CD14-positive monocyte (primary cell): Measurements from ENCODE around the gene SSTR5. TPM values are rescaled to one million over a fixed set of nuclear protein-coding genes. Genes with fewer than 3 reads are reported as not detected.

ENCODE experiments used
- DNase-seq, 3 donors: peaks; one replicate each; pipeline ENCODE4 v3.0.0-alpha.2; 2011 to 2022
- H2AFZ ChIP-seq: 2 replicates; pipeline ENCODE4 v1.6.0; 2012; ENCODE audit warnings: mild to moderate bottlenecking, low read depth, low read length, inconsistent platforms; ENCODE audit not compliant: insufficient read depth, poor library complexity, severe bottlenecking
- H3K27ac ChIP-seq, 2 donors: 1 replicate in 1 of 2; 2 replicates in 1 of 2; pipeline ENCODE4 v1.5.1; 2012 to 2013; ENCODE audit warnings: low read length in 2 of 2, control low read depth in 1 of 2, inconsistent platforms in 1 of 2, low read depth in 1 of 2, mild to moderate bottlenecking in 1 of 2
- H3K27me3 ChIP-seq, 2 donors: one replicate each; pipeline versions ENCODE4 v1.6.0 to v1.6.1; 2011 to 2013; ENCODE audit warnings: low read length in 2 of 2; ENCODE audit not compliant: control insufficient read depth in 2 of 2, insufficient read depth in 2 of 2
- H3K36me3 ChIP-seq, 2 donors: replicated peaks in 1 of 2; 1 replicate in 1 of 2; 2 replicates in 1 of 2; pipeline versions ENCODE4 v1.5.1 to v1.6.1; 2012 to 2013; ENCODE audit warnings: low read length in 2 of 2, control low read depth in 1 of 2, inconsistent platforms in 1 of 2, mild to moderate bottlenecking in 1 of 2; ENCODE audit not compliant: insufficient read depth in 2 of 2, control insufficient read depth in 1 of 2
- H3K4me1 ChIP-seq, 2 donors: 1 replicate in 1 of 2; 2 replicates in 1 of 2; pipeline versions ENCODE4 v1.5.1 to v1.6.1; 2012 to 2013; ENCODE audit warnings: low read length in 2 of 2, control low read depth in 1 of 2, inconsistent platforms in 1 of 2, mild to moderate bottlenecking in 1 of 2, moderate library complexity in 1 of 2; ENCODE audit not compliant: insufficient read depth in 2 of 2, control insufficient read depth in 1 of 2
- H3K4me2 ChIP-seq: replicated peaks from 2 replicates; pipeline ENCODE3; 2012; ENCODE audit warnings: low read length, moderate library complexity, mild to moderate bottlenecking; ENCODE audit not compliant: poor library complexity, severe bottlenecking; ENCODE audit errors: extremely low read depth
- H3K4me3 ChIP-seq, 3 experiments: fragments of 200-600 bp in 1 of 3; sonication (generic) in 1 of 3; replicated peaks in 1 of 3; 1 replicate in 2 of 3; 2 replicates in 1 of 3; pipeline ENCODE4 v1.5.1; 2011 to 2013; ENCODE audit warnings: low read length in 3 of 3, mild to moderate bottlenecking in 3 of 3, control low read depth in 2 of 3, low read depth in 2 of 3, inconsistent platforms in 1 of 3, moderate library complexity in 1 of 3
- H3K79me2 ChIP-seq: 2 replicates; pipeline ENCODE4 v1.6.0; 2012; ENCODE audit warnings: mild to moderate bottlenecking, control low read depth, inconsistent platforms, low read length, moderate library complexity; ENCODE audit not compliant: insufficient read depth
- H3K9ac ChIP-seq: 2 replicates; pipeline ENCODE4 v1.6.0; 2017; ENCODE audit warnings: low read length, mild to moderate bottlenecking; ENCODE audit not compliant: insufficient read depth, poor library complexity, severe bottlenecking
- H3K9me3 ChIP-seq, 2 donors: replicated peaks in 1 of 2; 1 replicate in 1 of 2; 2 replicates in 1 of 2; pipeline versions ENCODE4 v1.5.1 to v1.6.1; 2012 to 2013; ENCODE audit warnings: low read length in 2 of 2, control low read depth in 1 of 2; ENCODE audit not compliant: control insufficient read depth in 1 of 2, insufficient read depth in 1 of 2
- H4K20me1 ChIP-seq: 2 replicates; pipeline ENCODE4 v1.6.0; 2012; ENCODE audit warnings: mild to moderate bottlenecking, low read length, control low read depth, moderate library complexity; ENCODE audit not compliant: insufficient read depth
- H3K27ac Mint-ChIP-seq, 7 donors: one replicate each; pipeline ENCODE4 v1.8.0; 2020; ENCODE audit warnings: mild to moderate bottlenecking in 7 of 7, mixed read lengths in 7 of 7, moderate library complexity in 6 of 7, inconsistent platforms in 2 of 7
- H3K27me3 Mint-ChIP-seq, 3 donors: one replicate each; pipeline ENCODE4 v1.8.0; 2021 to 2022; ENCODE audit warnings: low read depth in 3 of 3, mild to moderate bottlenecking in 3 of 3, mixed read lengths in 3 of 3, moderate library complexity in 3 of 3, inconsistent platforms in 1 of 3
- H3K36me3 Mint-ChIP-seq, 2 donors: one replicate each; pipeline ENCODE4 v1.8.0; 2020; ENCODE audit warnings: mixed read lengths in 2 of 2, inconsistent platforms in 1 of 2, mild to moderate bottlenecking in 1 of 2
- H3K4me1 Mint-ChIP-seq: one replicate; pipeline ENCODE4 v1.8.0; 2020; ENCODE audit warnings: mild to moderate bottlenecking, mixed read lengths
- H3K4me3 Mint-ChIP-seq, 2 donors: one replicate each; pipeline ENCODE4 v1.8.0; 2020; ENCODE audit warnings: mild to moderate bottlenecking in 2 of 2, mixed read lengths in 2 of 2, moderate library complexity in 1 of 2
- H3K9me3 Mint-ChIP-seq, 7 donors: one replicate each; pipeline ENCODE4 v1.8.0; 2020 to 2022; ENCODE audit warnings: mixed read lengths in 7 of 7, mild to moderate bottlenecking in 6 of 7, moderate library complexity in 6 of 7, inconsistent platforms in 2 of 7
- WGBS: methylation state at CpG from one replicate; pipeline ENCODE4 v1.1.5; 2013; ENCODE audit warnings: missing lambda C conversion rate; ENCODE audit not compliant: insufficient coverage; 5-methylcytosine and 5-hydroxymethylcytosine counted together
- intact Hi-C, 2 donors: fragments of 100-400 bp; cut with micrococcal nuclease; formaldehyde crosslinking; loops; one replicate each; pipeline versions ENCODE4 v1.15.0 to v1.15.1; 2023
- polyA plus RNA-seq, 3 donors: library from polyadenylated mRNA; depleted of rRNA in 1 of 3; unstranded in 2 of 3; stranded (reverse) in 1 of 3; fragments of 300-500 nt in 2 of 3; fragments of >200 nt in 1 of 3; fragmentation: Illumina TruSeq in 2 of 3; gene quantifications; 1 replicate in 2 of 3; 2 replicates in 1 of 3; pipeline ENCODE4 v1.2.3, GENCODE V29; 2012 to 2021
- TF ChIP-seq, protein P1 (sequence below): fragments of 200-600 bp; IDR thresholded peaks from one replicate; pipeline ENCODE4 v1.8.0; 2022; ENCODE audit warnings: antibody characterized with exemption, mild to moderate bottlenecking

The SSTR5 gene
- polyA plus RNA-seq, 3 donors: not detected

DNA sequence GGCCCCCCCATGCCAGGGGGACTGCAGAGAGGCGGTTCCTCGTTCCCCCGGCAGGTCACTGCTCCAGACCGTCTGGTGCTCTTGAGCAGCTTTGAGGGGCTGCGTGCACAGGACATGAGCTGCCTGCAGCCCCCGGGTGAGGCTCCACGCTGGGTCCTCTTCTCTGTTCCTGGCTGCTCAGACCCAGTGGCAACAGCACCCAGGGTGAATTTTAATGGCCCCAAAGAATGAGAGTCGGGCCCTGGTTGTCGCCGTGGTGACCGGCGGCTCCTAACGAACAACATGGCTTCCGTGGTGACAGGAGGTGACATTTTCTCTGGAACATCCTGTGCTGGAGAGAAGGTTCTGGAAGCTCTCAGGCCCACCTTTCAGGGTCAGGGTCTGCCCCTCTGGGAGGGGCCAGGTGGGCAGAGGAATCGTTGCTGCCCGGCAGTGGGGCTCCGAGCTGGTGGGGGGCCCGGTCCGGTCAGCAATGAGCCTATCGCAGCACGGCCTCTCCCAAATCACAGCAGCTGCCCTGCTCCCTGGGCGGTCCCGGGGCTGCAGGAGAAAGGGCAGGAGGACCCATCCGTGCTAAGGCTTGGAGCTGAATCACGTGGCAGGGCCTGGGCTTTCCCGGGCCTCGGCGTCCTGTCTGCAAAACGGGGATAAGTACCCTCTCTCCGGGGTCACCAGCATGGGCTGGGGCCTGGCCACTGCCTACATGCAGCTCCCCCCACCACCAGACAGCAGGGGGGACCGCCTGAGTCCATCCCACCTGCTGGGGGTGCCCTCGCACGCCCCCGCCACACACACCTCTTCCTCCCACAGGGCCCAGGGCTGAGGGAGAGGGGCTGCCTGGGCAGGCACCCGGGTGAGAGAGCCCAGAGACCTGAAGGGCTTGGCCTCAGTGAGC, 26.9 kb downstream of the SSTR5 start:
- Histone ChIP-seq H3K9me3 (no peaks in the 10 kb centered on the region), H3K4me1 (peaks cover 0 to 4% of the 10 kb centered on the region in 2 donors), H3K4me2 (no peak overlapping the region), H3K79me2 (no peaks in the 10 kb centered on the region), H3K36me3 (no peaks in the 10 kb centered on the region), H3K27ac (no peak overlapping the region), H3K4me3 (no peak overlapping the region), H3K27me3 (peaks cover 0 to 9% of the 10 kb centered on the region in 2 donors), H2AFZ (no peak overlapping the region), H4K20me1 (no peaks in the 10 kb centered on the region), H3K9ac (no peak overlapping the region)
- intact Hi-C loops: no loop called here
- no peaks in the 10 kb centered on the region for H3K4me1 Mint-ChIP-seq
- peaks cover 7 to 34% (median 9%) of the 10 kb centered on the region in 3 donors for H3K27me3 Mint-ChIP-seq
- no peaks in the 10 kb centered on the region for H3K9me3 Mint-ChIP-seq
- H3K36me3 Mint-ChIP-seq: no peaks in the 10 kb centered on the region
- no peak overlapping the region for H3K27ac Mint-ChIP-seq
- no peak for DNase-seq
- 54% methylated on average over 28 of the region's 35 CpGs for WGBS
- TF ChIP-seq, protein P1, sequence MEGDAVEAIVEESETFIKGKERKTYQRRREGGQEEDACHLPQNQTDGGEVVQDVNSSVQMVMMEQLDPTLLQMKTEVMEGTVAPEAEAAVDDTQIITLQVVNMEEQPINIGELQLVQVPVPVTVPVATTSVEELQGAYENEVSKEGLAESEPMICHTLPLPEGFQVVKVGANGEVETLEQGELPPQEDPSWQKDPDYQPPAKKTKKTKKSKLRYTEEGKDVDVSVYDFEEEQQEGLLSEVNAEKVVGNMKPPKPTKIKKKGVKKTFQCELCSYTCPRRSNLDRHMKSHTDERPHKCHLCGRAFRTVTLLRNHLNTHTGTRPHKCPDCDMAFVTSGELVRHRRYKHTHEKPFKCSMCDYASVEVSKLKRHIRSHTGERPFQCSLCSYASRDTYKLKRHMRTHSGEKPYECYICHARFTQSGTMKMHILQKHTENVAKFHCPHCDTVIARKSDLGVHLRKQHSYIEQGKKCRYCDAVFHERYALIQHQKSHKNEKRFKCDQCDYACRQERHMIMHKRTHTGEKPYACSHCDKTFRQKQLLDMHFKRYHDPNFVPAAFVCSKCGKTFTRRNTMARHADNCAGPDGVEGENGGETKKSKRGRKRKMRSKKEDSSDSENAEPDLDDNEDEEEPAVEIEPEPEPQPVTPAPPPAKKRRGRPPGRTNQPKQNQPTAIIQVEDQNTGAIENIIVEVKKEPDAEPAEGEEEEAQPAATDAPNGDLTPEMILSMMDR: no peak
- no peak overlapping the region for H3K4me3 Mint-ChIP-seq

DNA sequence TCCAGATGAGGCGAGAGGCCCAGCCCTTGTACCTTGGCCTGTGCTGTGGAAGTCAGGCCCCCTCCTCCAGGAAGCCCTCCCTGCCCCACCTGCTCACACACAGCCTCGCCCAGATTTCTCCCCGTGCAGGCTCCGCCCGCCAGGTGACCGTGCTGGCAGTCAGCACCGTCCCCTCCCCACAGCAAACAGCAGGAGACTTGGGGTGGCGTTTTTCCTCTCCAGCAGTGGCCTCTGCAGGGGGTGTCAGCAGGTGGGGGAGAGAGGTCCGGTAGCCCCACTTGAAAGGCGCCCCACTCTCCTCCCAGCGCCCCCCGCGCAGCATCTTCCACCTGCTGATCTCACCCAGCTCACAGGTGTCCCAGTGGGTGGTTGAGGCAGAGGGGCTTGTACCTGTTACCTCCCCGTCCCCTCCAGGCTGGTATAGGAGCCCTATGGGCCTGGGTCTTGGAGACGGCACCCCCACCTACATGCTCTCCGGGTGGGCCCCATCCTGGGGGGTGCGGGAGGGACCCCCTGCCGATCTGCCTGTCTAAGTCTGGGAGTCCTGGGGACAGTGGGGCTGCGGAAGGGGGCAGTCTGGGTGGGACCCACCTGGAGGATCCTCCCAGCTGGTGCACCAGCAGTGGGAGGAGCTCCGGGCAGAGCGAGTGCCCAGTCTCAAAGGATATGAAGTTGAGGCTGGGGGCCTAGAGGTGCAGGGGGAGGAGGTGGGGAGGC, 27.7 kb downstream of the SSTR5 start:
- no peak overlapping the region for H3K27ac Mint-ChIP-seq
- TF ChIP-seq, protein P1: no peak
- H3K4me1 ChIP-seq: peaks cover 0 to 4% of the 10 kb centered on the region in 2 donors
- no peak overlapping the region for H3K27ac ChIP-seq
- 79% methylated on average over 7 of the region's 21 CpGs for WGBS
- peaks cover 9 to 39% (median 11%) of the 10 kb centered on the region in 3 donors for H3K27me3 Mint-ChIP-seq
- peaks cover 0 to 9% of the 10 kb centered on the region in 2 donors for H3K27me3 ChIP-seq
- H4K20me1 ChIP-seq: no peaks in the 10 kb centered on the region
- H3K79me2 ChIP-seq: no peaks in the 10 kb centered on the region
- intact Hi-C loops: no loop called here
- no peaks in the 10 kb centered on the region for H3K4me1 Mint-ChIP-seq
- no peak overlapping the region for H3K4me2 ChIP-seq
- H3K9me3 ChIP-seq: no peaks in the 10 kb centered on the region
- no peak for DNase-seq
- no peaks in the 10 kb centered on the region for H3K9me3 Mint-ChIP-seq
- no peaks in the 10 kb centered on the region for H3K36me3 Mint-ChIP-seq
- no peak overlapping the region for H2AFZ ChIP-seq
- H3K36me3 ChIP-seq: no peaks in the 10 kb centered on the region
- H3K9ac ChIP-seq: no peak overlapping the region
- H3K4me3 Mint-ChIP-seq: no peak overlapping the region
- no peak overlapping the region for H3K4me3 ChIP-seq
